ENCODE data around the gene CCDC7. TPM values are rescaled to one million over a fixed set of nuclear protein-coding genes. Genes with fewer than 3 reads are reported as not detected.
"Not testable (repeated sequence)": the region's sequence is repeated elsewhere in the genome, so short reads cannot be mapped to it uniquely, and the experiment has no call there.

CCDC7 gene
- 10 to 100 TPM; 12.1 to 36.4 TPM for total RNA-seq
- polyA plus RNA-seq: 1 to 10 TPM; 1.2 to 1.8 TPM
- long read RNA-seq, donor 1: 0 reads
- long read RNA-seq, donor 2: 0 reads
- long read RNA-seq, donor 3: 0 reads
- long read RNA-seq, donor 4: 0 reads
- long read RNA-seq, donor 5: 0 reads

GRCh38 chr10:32445740-32446535, at the start of gene CCDC7:
Gene CCDC7, plus strand, starts transcription at chr10:32446140. Its CDS starts 5,503 bp downstream, at chr10:32451643.
- ATAC-seq (ENCODE audit: insufficient read depth, low FRiP score): peak; percentile 97
- WGBS, 2 donors: 0 to 1% methylated on average over 53 of the region's 53 CpGs
- peak; percentile 92 to 97 (median 95) for DNase-seq

GRCh38 chr10:32397163-32397562, 48.8 kb upstream of the CCDC7 start:
- not testable (repeated sequence) for H3K4me1 ChIP-seq (ENCODE audit: control insufficient read depth in 5 of 5, insufficient read depth in 5 of 5, low read length in 5 of 5); DNase-seq; H3K9ac ChIP-seq (ENCODE audit: insufficient read depth in 1 of 2, low read length in 2 of 2); H3K4me3 ChIP-seq; H3K36me3 ChIP-seq (ENCODE audit: control insufficient read depth in 4 of 4, insufficient read depth in 4 of 4, low read length in 4 of 4); H3K27ac ChIP-seq (ENCODE audit: low read depth in 1 of 2, low read length in 1 of 2); ATAC-seq (ENCODE audit: insufficient read depth, low FRiP score); H3K9me3 ChIP-seq (ENCODE audit: control insufficient read depth in 4 of 4, insufficient read depth in 3 of 4, low read length in 3 of 4); H3K27me3 ChIP-seq (ENCODE audit: control insufficient read depth in 3 of 3, insufficient read depth in 3 of 3, low read length in 2 of 3)
- 93% methylated on average over 3 of the region's 3 CpGs; no CpG with 5 or more reads in 1 of the 2 donors for WGBS, 2 donors

More at GRCh38 chr10:32445740-32446535, at the start of gene CCDC7:
- TF ChIP-seq CTCF (IDR thresholded peaks at IDR 0.05; ENCODE audit: control extremely low read depth, extremely low read depth): peak; percentile 21
- H3K4me1 ChIP-seq (ENCODE audit: control insufficient read depth in 5 of 5, insufficient read depth in 5 of 5, low read length in 5 of 5): peaks cover 0 to 9% (median 0%) of the 10 kb centered on the region in 5 donors
- H3K36me3 ChIP-seq (ENCODE audit: control insufficient read depth in 4 of 4, insufficient read depth in 4 of 4, low read length in 4 of 4): no peaks in the 10 kb centered on the region
- H3K9me3 ChIP-seq (ENCODE audit: control insufficient read depth in 4 of 4, insufficient read depth in 3 of 4, low read length in 3 of 4): no peaks in the 10 kb centered on the region
- H3K9ac ChIP-seq (ENCODE audit: insufficient read depth in 1 of 2, low read length in 2 of 2): peak within 1 kb of the TSS; percentile 93 to 97
- H3K4me3 ChIP-seq: peak within 1 kb of the TSS; percentile 71
- no peaks in the 10 kb centered on the region for H3K27me3 ChIP-seq (ENCODE audit: control insufficient read depth in 3 of 3, insufficient read depth in 3 of 3, low read length in 2 of 3)
- peak within 1 kb of the TSS; percentile 90 to 99 for H3K27ac ChIP-seq (ENCODE audit: low read depth in 1 of 2, low read length in 1 of 2)

GRCh38 chr10:32399720-32400119, 46.2 kb upstream of the CCDC7 start:
- not testable (repeated sequence) for H3K9me3 ChIP-seq (ENCODE audit: control insufficient read depth in 4 of 4, insufficient read depth in 3 of 4, low read length in 3 of 4); H3K27me3 ChIP-seq (ENCODE audit: control insufficient read depth in 3 of 3, insufficient read depth in 3 of 3, low read length in 2 of 3); H3K4me3 ChIP-seq; H3K27ac ChIP-seq (ENCODE audit: low read depth in 1 of 2, low read length in 1 of 2); DNase-seq; H3K4me1 ChIP-seq (ENCODE audit: control insufficient read depth in 5 of 5, insufficient read depth in 5 of 5, low read length in 5 of 5); H3K9ac ChIP-seq (ENCODE audit: insufficient read depth in 1 of 2, low read length in 2 of 2); H3K36me3 ChIP-seq (ENCODE audit: control insufficient read depth in 4 of 4, insufficient read depth in 4 of 4, low read length in 4 of 4); ATAC-seq (ENCODE audit: insufficient read depth, low FRiP score)
- WGBS, 2 donors: 94 to 95% methylated on average over 3 of the region's 3 CpGs

GRCh38 chr10:32400961-32401360, 45.0 kb upstream of the CCDC7 start:
- H3K9ac ChIP-seq (ENCODE audit: insufficient read depth in 1 of 2, low read length in 2 of 2): no peak overlapping the region
- H3K36me3 ChIP-seq (ENCODE audit: control insufficient read depth in 4 of 4, insufficient read depth in 4 of 4, low read length in 4 of 4): no peaks in the 10 kb centered on the region
- no peaks in the 10 kb centered on the region for H3K4me1 ChIP-seq (ENCODE audit: control insufficient read depth in 5 of 5, insufficient read depth in 5 of 5, low read length in 5 of 5)
- H3K27me3 ChIP-seq (ENCODE audit: control insufficient read depth in 3 of 3, insufficient read depth in 3 of 3, low read length in 2 of 3): no peaks in the 10 kb centered on the region
- no peak for DNase-seq
- no peak for ATAC-seq (ENCODE audit: insufficient read depth, low FRiP score)
- no peaks in the 10 kb centered on the region for H3K9me3 ChIP-seq (ENCODE audit: control insufficient read depth in 4 of 4, insufficient read depth in 3 of 4, low read length in 3 of 4)
- no peak overlapping the region for H3K27ac ChIP-seq (ENCODE audit: low read depth in 1 of 2, low read length in 1 of 2)
- no peak overlapping the region for H3K4me3 ChIP-seq
- TF ChIP-seq CTCF (IDR thresholded peaks at IDR 0.05; ENCODE audit: control extremely low read depth, extremely low read depth): no peak
